IMR-90 (cell line): ENCODE measurements around the gene TBC1D24. TPM values are rescaled to one million over a fixed set of nuclear protein-coding genes. Genes with fewer than 3 reads are reported as not detected.

Experiments used
- CTCF ChIP-seq: conservative IDR thresholded peaks from 2 replicates; pipeline ENCODE4 v1.5.1; 2012; ENCODE audit warnings: mild to moderate bottlenecking, low read depth, low read length, improper control_type of control experiment
- polyA plus RNA-seq, 3 experiments: library from polyadenylated mRNA; depleted of rRNA; stranded (reverse); fragments of >200 nt; gene quantifications; 2 replicates each; pipeline ENCODE4 v1.2.3, GENCODE V29; 2012; ENCODE audit warnings: low replicate concordance in 1 of 3
- total RNA-seq: library from RNA; depleted of rRNA; stranded (reverse); fragments of >200 nt; gene quantifications from 2 replicates; pipeline ENCODE4 v1.2.3, GENCODE V29; 2012

TBC1D24 gene
- total and polyA plus RNA-seq, 2 of the 4 experiments (the other 2 are of a cell fraction): 7.5 to 13.4 TPM

DNA sequence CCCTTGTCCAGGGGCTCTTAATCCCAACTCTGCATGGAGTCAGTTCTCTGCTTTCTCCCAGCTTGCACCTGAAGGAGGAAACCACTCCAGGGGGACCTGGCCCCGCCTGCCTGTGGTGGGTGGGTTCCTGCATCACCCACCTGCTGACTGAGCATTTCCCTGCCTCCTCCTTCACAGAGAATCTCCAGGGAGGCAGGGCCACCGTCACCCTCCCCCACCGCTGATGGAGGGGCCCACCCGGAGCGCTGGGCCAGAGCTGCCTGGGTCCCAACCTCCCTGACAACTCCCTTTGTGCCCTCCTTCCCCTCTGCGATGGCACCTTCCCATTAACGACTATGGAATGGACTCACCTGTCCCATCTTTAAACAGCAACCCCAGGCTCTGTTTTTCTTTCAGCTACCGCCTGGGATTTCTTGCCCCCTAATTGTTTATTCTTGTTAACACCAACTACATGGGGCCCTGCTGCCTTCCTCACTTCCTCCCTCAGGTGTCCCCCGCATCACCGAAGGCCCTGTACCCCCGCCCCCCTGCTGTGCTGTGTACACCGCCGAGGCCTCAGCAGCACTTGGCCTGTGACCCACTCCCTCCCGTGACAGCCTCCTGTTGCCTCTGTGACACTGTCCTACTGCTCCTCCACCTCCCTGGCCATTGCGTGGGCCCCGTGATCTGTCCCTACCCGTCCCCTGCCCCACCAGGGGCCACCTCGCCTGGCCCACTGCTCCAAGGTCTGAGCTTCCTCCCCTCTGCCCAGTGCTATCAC is 15.9 kb upstream of the TBC1D24 start (continued):
- no peak for TF ChIP-seq CTCF
